ENCODE results near the gene CRIP1. TPM values are rescaled to one million over a fixed set of nuclear protein-coding genes. Genes with fewer than 3 reads are reported as not detected.
A peak's percentile ranks its signal among the peaks of the same experiment; 100 is the strongest.

The CRIP1 gene
- total and polyA plus RNA-seq, 4 donors = 229 to 1,123 (median 488) TPM

DNA sequence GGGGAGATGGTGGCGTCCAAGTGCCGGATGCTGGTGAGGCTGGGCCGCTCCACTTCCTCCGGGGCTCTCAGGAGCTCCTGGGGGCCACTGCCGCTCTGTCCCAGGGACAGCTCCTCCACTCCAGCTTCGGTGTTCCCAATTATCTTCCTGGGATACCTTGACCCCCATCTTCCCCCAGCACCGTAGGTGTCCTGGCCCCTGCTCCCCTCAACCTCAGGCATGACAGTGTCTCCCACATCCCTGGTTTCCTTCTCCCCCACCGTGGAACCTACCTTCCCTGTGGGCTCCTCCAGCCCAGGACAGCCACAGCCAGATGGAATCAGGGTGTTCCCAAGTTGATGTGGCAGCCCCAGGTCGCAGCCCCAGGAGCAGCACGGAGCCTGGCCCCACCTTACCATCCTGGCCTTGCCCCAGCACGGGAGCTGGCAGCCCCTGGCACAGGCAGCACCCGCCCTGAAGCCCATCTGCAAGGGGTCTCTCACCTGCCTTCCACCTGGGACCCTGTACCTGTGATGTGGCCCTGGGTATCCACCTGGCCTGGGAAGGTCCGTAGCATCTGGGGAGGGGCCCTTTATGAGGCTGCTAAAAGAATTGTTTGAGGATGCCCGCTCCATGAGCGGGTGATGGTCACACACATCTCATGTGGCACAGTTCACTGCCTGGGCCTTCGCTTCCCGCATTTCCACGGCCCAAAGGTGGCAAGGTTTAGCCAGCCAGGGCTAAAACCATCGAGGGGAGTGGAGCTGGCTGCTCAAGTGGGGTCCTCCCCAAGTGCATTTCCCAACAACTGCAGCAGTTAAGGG lies 43.8 kb downstream of the CRIP1 start:
- H3K27me3 ChIP-seq (ENCODE audit: control insufficient read depth in 1 of 2, insufficient read depth in 2 of 2, low read length in 1 of 2) = no peaks in the 10 kb centered on the region
- no peak overlapping the region for H3K27ac ChIP-seq (ENCODE audit: low read depth in 1 of 2, low read length in 2 of 2)
- 89 to 92% methylated on average over 19 of the region's 19 CpGs for WGBS, 2 donors
- no peak for ATAC-seq (ENCODE audit: low FRiP score)
- no peaks in the 10 kb centered on the region for H3K36me3 ChIP-seq (ENCODE audit: control insufficient read depth in 1 of 2, insufficient read depth in 2 of 2, low read length in 1 of 2)
- H3K4me3 ChIP-seq (ENCODE audit: low read length in 2 of 2) = no peak overlapping the region
- intact Hi-C loops (cut with DNase I) = loop anchor here in 1 of 2 donors (10.0 kb wide), 1 partner anchor 326 kb away; no protein-coding TSS in a partner anchor
- no peaks in the 10 kb centered on the region for H3K4me1 ChIP-seq (ENCODE audit: control insufficient read depth in 1 of 2, insufficient read depth in 2 of 2, low read length in 2 of 2)
- H3K9me3 ChIP-seq (ENCODE audit: control insufficient read depth, low read length) = no peaks in the 10 kb centered on the region
- DNase-seq = peak in 1 of 2 donors; percentile 49

DNA sequence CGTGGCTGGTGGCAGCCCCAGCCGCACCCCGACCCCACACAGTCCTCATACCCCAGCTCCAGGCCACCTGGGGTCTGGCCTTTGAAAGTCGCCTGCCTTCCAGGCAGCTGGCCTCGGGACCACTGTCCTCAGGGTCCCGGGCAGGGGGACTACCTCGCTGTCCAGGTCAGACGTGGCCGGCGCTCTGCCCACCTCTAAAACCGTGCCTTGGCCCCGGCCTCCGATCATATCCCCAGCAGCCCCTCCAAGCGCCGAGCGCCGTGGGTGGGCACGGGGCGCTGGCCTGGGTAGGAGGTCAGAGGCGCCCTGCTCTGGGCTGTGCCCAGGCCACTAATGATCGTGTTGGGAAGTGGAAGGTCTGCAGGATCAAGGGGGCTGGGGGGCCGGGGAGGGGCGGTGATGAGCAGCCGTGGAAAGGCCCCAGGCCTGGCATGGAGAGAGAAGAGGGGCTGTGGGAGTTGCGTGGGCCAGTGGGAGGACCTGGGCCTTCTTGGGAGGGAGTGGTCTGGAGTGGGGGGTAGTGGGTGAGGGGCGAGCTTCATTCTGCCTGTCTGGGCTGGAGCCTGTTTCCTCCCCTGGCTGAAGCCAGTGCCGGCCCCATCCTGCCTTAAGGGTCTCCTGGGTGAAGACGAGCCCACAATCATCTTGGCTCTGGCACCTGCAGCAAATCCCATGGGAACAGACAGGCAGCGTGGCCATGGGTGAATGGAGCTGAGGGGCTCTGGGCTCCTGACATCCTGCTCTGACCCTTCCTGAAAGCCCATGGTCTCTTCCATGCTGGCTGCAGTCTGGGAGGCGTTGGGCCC lies 44.6 kb downstream of the CRIP1 start:
- no peak for ATAC-seq (ENCODE audit: low FRiP score)
- H3K4me1 ChIP-seq (ENCODE audit: control insufficient read depth in 1 of 2, insufficient read depth in 2 of 2, low read length in 2 of 2) = no peaks in the 10 kb centered on the region

GRCh38 chr14:105531894-105532623 lies 45.4 kb downstream of the CRIP1 start:
- no peaks in the 10 kb centered on the region for H3K9me3 ChIP-seq (ENCODE audit: control insufficient read depth, low read length)
- no peaks in the 10 kb centered on the region for H3K36me3 ChIP-seq (ENCODE audit: control insufficient read depth in 1 of 2, insufficient read depth in 2 of 2, low read length in 1 of 2)
- no peaks in the 10 kb centered on the region for H3K4me1 ChIP-seq (ENCODE audit: control insufficient read depth in 1 of 2, insufficient read depth in 2 of 2, low read length in 2 of 2)
- no peaks in the 10 kb centered on the region for H3K27me3 ChIP-seq (ENCODE audit: control insufficient read depth in 1 of 2, insufficient read depth in 2 of 2, low read length in 1 of 2)
- H3K4me3 ChIP-seq (ENCODE audit: low read length in 2 of 2) = no peak overlapping the region
- 89% methylated on average over 19 of the region's 19 CpGs for WGBS, 2 donors
- intact Hi-C loops (cut with DNase I) = loop anchor here in 1 of 2 donors (10.0 kb wide), 1 partner anchor 327 kb away; no protein-coding TSS in a partner anchor
- ATAC-seq (ENCODE audit: low FRiP score) (no peak), DNase-seq (peak in 1 of 2 donors; percentile 77)
- no peak overlapping the region for H3K27ac ChIP-seq (ENCODE audit: low read depth in 1 of 2, low read length in 2 of 2)

More for the DNA sequence above, 44.6 kb downstream of the CRIP1 start:
- no peak overlapping the region for H3K27ac ChIP-seq (ENCODE audit: low read depth in 1 of 2, low read length in 2 of 2)
- 92 to 93% methylated on average over 27 to 30 of the region's 30 CpGs for whole genome bisulfite sequencing, 2 donors
- no peaks in the 10 kb centered on the region for H3K27me3 ChIP-seq (ENCODE audit: control insufficient read depth in 1 of 2, insufficient read depth in 2 of 2, low read length in 1 of 2)
- intact Hi-C loops (cut with DNase I) = loop anchor here in 1 of 2 donors (10.0 kb wide), 1 partner anchor 326 kb away; no protein-coding TSS in a partner anchor
- no peak overlapping the region for H3K4me3 ChIP-seq (ENCODE audit: low read length in 2 of 2)
- DNase-seq = peak in 1 of 2 donors; percentile 74
- no peaks in the 10 kb centered on the region for H3K36me3 ChIP-seq (ENCODE audit: control insufficient read depth in 1 of 2, insufficient read depth in 2 of 2, low read length in 1 of 2)
- H3K9me3 ChIP-seq (ENCODE audit: control insufficient read depth, low read length) = no peaks in the 10 kb centered on the region

GRCh38 chr14:105532735-105533141 lies 46.1 kb downstream of the CRIP1 start:
- Histone ChIP-seq H3K36me3 (ENCODE audit: control insufficient read depth in 1 of 2, insufficient read depth in 2 of 2, low read length in 1 of 2) (no peaks in the 10 kb centered on the region), H3K4me1 (ENCODE audit: control insufficient read depth in 1 of 2, insufficient read depth in 2 of 2, low read length in 2 of 2) (no peaks in the 10 kb centered on the region), H3K9me3 (ENCODE audit: control insufficient read depth, low read length) (no peaks in the 10 kb centered on the region), H3K27me3 (ENCODE audit: control insufficient read depth in 1 of 2, insufficient read depth in 2 of 2, low read length in 1 of 2) (no peaks in the 10 kb centered on the region), H3K4me3 (ENCODE audit: low read length in 2 of 2) (no peak overlapping the region), H3K27ac (ENCODE audit: low read depth in 1 of 2, low read length in 2 of 2) (no peak overlapping the region)
- ATAC-seq (ENCODE audit: low FRiP score) (no peak), DNase-seq (peak in 1 of 2 donors; percentile 72)
- 75 to 76% methylated on average over 8 to 10 of the region's 10 CpGs for WGBS, 2 donors
- intact Hi-C loops (cut with DNase I) = loop anchor here in 1 of 2 donors (10.0 kb wide), 1 partner anchor 328 kb away; no protein-coding TSS in a partner anchor

GRCh38 chr14:105533391-105533790 lies 46.7 kb downstream of the CRIP1 start:
- Histone ChIP-seq H3K4me3 (ENCODE audit: low read length in 2 of 2) (no peak overlapping the region), H3K36me3 (ENCODE audit: control insufficient read depth in 1 of 2, insufficient read depth in 2 of 2, low read length in 1 of 2) (no peaks in the 10 kb centered on the region), H3K4me1 (ENCODE audit: control insufficient read depth in 1 of 2, insufficient read depth in 2 of 2, low read length in 2 of 2) (no peaks in the 10 kb centered on the region), H3K27ac (ENCODE audit: low read depth in 1 of 2, low read length in 2 of 2) (no peak overlapping the region), H3K9me3 (ENCODE audit: control insufficient read depth, low read length) (no peaks in the 10 kb centered on the region), H3K27me3 (ENCODE audit: control insufficient read depth in 1 of 2, insufficient read depth in 2 of 2, low read length in 1 of 2) (no peaks in the 10 kb centered on the region)
- no peak for ATAC-seq (ENCODE audit: low FRiP score)
- intact Hi-C loops (cut with DNase I) = loop anchor here in 1 of 2 donors (10.0 kb wide), 1 partner anchor 329 kb away; no protein-coding TSS in a partner anchor
- WGBS, 2 donors = 76 to 83% methylated on average over 9 of the region's 9 CpGs
- DNase-seq = peak in 1 of 2 donors; percentile 72

DNA sequence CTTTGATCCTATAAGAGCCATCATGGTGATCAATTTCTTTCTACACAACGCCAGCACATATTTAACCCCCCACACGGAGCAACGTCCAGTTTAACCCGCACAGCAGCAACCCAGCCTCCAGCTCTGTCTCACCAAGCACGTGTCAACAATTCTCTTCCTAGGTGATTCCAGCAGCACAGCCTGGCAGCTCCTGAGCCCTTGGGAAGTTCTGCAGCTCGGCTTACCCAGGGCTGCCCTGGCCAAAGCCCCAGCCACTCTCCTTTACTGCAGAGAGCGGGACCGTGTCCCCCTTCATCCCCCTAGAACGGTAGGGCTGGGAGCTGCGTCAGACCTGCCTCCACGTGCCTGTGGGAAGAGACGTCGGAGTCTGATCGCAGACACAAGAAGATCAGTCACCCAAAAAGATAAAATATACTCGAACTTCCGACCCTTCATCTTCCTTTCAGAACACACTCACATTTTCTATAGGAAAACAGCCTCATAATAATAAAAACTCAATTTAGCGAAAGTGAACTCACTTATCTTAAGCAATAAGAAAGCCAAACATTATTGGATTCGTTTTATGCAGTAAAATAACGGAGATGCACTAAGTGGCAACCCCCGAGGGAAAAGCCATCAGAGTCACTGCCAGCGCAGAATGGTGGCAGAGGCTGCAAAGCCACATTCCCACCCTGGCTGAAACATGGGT lies 47.3 kb downstream of the CRIP1 start:
- Histone ChIP-seq H3K36me3 (ENCODE audit: control insufficient read depth in 1 of 2, insufficient read depth in 2 of 2, low read length in 1 of 2) (no peaks in the 10 kb centered on the region), H3K27me3 (ENCODE audit: control insufficient read depth in 1 of 2, insufficient read depth in 2 of 2, low read length in 1 of 2) (no peaks in the 10 kb centered on the region), H3K4me1 (ENCODE audit: control insufficient read depth in 1 of 2, insufficient read depth in 2 of 2, low read length in 2 of 2) (no peaks in the 10 kb centered on the region), H3K9me3 (ENCODE audit: control insufficient read depth, low read length) (no peaks in the 10 kb centered on the region), H3K27ac (ENCODE audit: low read depth in 1 of 2, low read length in 2 of 2) (no peak overlapping the region), H3K4me3 (ENCODE audit: low read length in 2 of 2) (no peak overlapping the region)
- 72 to 75% methylated on average over 21 of the region's 21 CpGs for WGBS, 2 donors
- DNase-seq (peak in 1 of 2 donors; percentile 26), ATAC-seq (ENCODE audit: low FRiP score) (no peak)
- intact Hi-C loops (cut with DNase I) = loop anchor here in 1 of 2 donors (10.0 kb wide), 1 partner anchor 329 kb away; no protein-coding TSS in a partner anchor

DNA sequence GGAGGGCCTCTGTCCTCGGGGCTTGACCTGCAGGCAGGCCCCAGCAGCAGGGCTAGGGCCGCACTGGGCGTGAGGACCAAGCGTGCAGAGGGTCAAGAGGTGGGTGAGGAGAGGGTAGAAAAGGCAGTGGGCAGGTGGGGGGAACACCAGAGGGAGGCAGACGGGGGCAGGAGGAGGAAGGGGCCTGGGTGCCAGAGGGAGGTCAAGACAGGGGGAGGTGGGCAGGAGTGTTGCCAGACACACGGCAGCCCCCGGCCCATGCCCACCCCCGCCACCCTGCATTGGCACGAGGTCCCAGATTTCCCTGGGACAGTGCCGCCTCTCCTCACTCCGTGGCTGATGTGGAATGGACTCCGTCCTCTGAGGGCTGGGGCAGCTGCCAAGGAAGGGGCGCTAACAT lies 47.9 kb downstream of the CRIP1 start:
- H3K4me1 ChIP-seq (ENCODE audit: control insufficient read depth in 1 of 2, insufficient read depth in 2 of 2, low read length in 2 of 2) = no peaks in the 10 kb centered on the region
- no peaks in the 10 kb centered on the region for H3K27me3 ChIP-seq (ENCODE audit: control insufficient read depth in 1 of 2, insufficient read depth in 2 of 2, low read length in 1 of 2)
- H3K4me3 ChIP-seq (ENCODE audit: low read length in 2 of 2) = no peak overlapping the region
- no peak overlapping the region for H3K27ac ChIP-seq (ENCODE audit: low read depth in 1 of 2, low read length in 2 of 2)
- ATAC-seq (ENCODE audit: low FRiP score) (no peak), DNase-seq (peak in 1 of 2 donors; percentile 53)
- H3K36me3 ChIP-seq (ENCODE audit: control insufficient read depth in 1 of 2, insufficient read depth in 2 of 2, low read length in 1 of 2) = no peaks in the 10 kb centered on the region
- WGBS, 2 donors = 58 to 60% methylated on average over 11 to 13 of the region's 13 CpGs
- intact Hi-C loops (cut with DNase I) = loop anchor here in 1 of 2 donors (10.0 kb wide), 1 partner anchor 330 kb away; no protein-coding TSS in a partner anchor
- H3K9me3 ChIP-seq (ENCODE audit: control insufficient read depth, low read length) = no peaks in the 10 kb centered on the region

All from aorta (tissue), 5 donors.